Testis (tissue), 2 donors: ENCODE results near the gene CCDC188.

Source experiments
- POLR2A ChIP-seq: fragments of 450-650 bp; IDR thresholded peaks from one replicate; pipeline ENCODE4 v1.6.1; 2017; ENCODE audit warnings: antibody characterized with exemption, mild to moderate bottlenecking, moderate library complexity
- TF ChIP-seq, protein P1 (sequence below), 3 experiments: fragments of 450-650 bp in 2 of 3; fragments of 200-600 bp in 1 of 3; sonication (generic) in 1 of 3; IDR thresholded peaks; one replicate each; pipeline ENCODE4 v1.5.1; 2016 to 2019; ENCODE audit warnings: antibody characterized with exemption in 3 of 3, mild to moderate bottlenecking in 2 of 3, moderate library complexity in 1 of 3

GRCh38 chr22:20157430-20158183 is 6.8 kb upstream of the CCDC188 start:
- TF ChIP-seq, protein P1, sequence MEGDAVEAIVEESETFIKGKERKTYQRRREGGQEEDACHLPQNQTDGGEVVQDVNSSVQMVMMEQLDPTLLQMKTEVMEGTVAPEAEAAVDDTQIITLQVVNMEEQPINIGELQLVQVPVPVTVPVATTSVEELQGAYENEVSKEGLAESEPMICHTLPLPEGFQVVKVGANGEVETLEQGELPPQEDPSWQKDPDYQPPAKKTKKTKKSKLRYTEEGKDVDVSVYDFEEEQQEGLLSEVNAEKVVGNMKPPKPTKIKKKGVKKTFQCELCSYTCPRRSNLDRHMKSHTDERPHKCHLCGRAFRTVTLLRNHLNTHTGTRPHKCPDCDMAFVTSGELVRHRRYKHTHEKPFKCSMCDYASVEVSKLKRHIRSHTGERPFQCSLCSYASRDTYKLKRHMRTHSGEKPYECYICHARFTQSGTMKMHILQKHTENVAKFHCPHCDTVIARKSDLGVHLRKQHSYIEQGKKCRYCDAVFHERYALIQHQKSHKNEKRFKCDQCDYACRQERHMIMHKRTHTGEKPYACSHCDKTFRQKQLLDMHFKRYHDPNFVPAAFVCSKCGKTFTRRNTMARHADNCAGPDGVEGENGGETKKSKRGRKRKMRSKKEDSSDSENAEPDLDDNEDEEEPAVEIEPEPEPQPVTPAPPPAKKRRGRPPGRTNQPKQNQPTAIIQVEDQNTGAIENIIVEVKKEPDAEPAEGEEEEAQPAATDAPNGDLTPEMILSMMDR (IDR thresholded peaks at IDR 0.05): no peak
- no peak for TF ChIP-seq POLR2A
